Loucy (cell line): ENCODE measurements around the gene VSIG10L.
A peak's percentile ranks its signal among the peaks of the same experiment; 100 is the strongest.

ENCODE experiments used
- H2AFZ ChIP-seq: fragments of 200-600 bp; sonication (generic); 2 replicates; pipeline ENCODE4 v1.6.0; 2016; ENCODE audit warnings: antibody characterized with exemption, mild to moderate bottlenecking, low read length, moderate library complexity
- H3F3A ChIP-seq: fragments of 200-600 bp; 2 replicates; pipeline ENCODE4 v1.6.0; 2016; ENCODE audit warnings: antibody characterized with exemption, low read depth, mild to moderate bottlenecking
- H3K27me3 ChIP-seq: fragments of 200-600 bp; sonication (generic); 2 replicates; pipeline ENCODE4 v1.6.1; 2014; ENCODE audit warnings: low read length, mild to moderate bottlenecking; ENCODE audit not compliant: insufficient read depth, poor library complexity, severe bottlenecking
- H3K36me3 ChIP-seq: fragments of 200-600 bp; sonication (generic); 2 replicates; pipeline ENCODE4 v1.6.1; 2016; ENCODE audit warnings: low read length; ENCODE audit not compliant: insufficient read depth
- H3K4me1 ChIP-seq: fragments of 200-600 bp; sonication (generic); 2 replicates; pipeline ENCODE4 v1.5.1; 2014; ENCODE audit warnings: low read length, mild to moderate bottlenecking; ENCODE audit not compliant: insufficient read depth, poor library complexity, severe bottlenecking
- H3K4me2 ChIP-seq: fragments of 200-600 bp; sonication (generic); 2 replicates; pipeline ENCODE4 v1.6.0; 2014; ENCODE audit warnings: antibody characterized with exemption, low read length, low read depth, mild to moderate bottlenecking; ENCODE audit not compliant: poor library complexity, severe bottlenecking
- H3K4me3 ChIP-seq: fragments of 200-600 bp; sonication (generic); 2 replicates; pipeline ENCODE4 v1.5.1; 2014; ENCODE audit warnings: low read length, mild to moderate bottlenecking, mixed read lengths; ENCODE audit not compliant: poor library complexity, severe bottlenecking
- H3K79me2 ChIP-seq: fragments of 200-600 bp; sonication (generic); 2 replicates; pipeline ENCODE4 v1.6.1; 2014; ENCODE audit warnings: low read length; ENCODE audit not compliant: insufficient read depth
- H3K9ac ChIP-seq: fragments of 200-600 bp; sonication (generic); 2 replicates; pipeline ENCODE4 v1.6.0; 2014; ENCODE audit warnings: mild to moderate bottlenecking, low read depth, low read length, moderate library complexity; ENCODE audit not compliant: poor library complexity, severe bottlenecking
- H3K9me2 ChIP-seq: fragments of 200-600 bp; sonication (generic); replicated peaks from 2 replicates; pipeline ENCODE4 v1.6.1; 2016; ENCODE audit warnings: low read depth, low read length, mixed read lengths
- H3K9me3 ChIP-seq: fragments of 200-600 bp; sonication (generic); 2 replicates; pipeline ENCODE4 v1.6.1; 2014; ENCODE audit warnings: mild to moderate bottlenecking, antibody characterized with exemption, low read length, low read depth; ENCODE audit not compliant: insufficient read depth
- H4K20me1 ChIP-seq: fragments of 200-600 bp; sonication (generic); 2 replicates; pipeline ENCODE4 v1.6.0; 2014; ENCODE audit warnings: antibody characterized with exemption, low read length, mild to moderate bottlenecking; ENCODE audit not compliant: insufficient read depth, poor library complexity, severe bottlenecking
- EZH2phosphoT487 ChIP-seq: fragments of 200-600 bp; IDR thresholded peaks from 2 replicates; pipeline ENCODE4 v1.6.1; 2018; ENCODE audit warnings: antibody characterized with exemption, mild to moderate bottlenecking, moderate library complexity, borderline replicate concordance
- TF ChIP-seq, protein P1 (sequence below): fragments of 200-600 bp; sonication (generic); conservative IDR thresholded peaks from 2 replicates; pipeline ENCODE4 v1.5.1; 2014; ENCODE audit warnings: mild to moderate bottlenecking, antibody characterized with exemption, low read length

The VSIG10L gene

DNA sequence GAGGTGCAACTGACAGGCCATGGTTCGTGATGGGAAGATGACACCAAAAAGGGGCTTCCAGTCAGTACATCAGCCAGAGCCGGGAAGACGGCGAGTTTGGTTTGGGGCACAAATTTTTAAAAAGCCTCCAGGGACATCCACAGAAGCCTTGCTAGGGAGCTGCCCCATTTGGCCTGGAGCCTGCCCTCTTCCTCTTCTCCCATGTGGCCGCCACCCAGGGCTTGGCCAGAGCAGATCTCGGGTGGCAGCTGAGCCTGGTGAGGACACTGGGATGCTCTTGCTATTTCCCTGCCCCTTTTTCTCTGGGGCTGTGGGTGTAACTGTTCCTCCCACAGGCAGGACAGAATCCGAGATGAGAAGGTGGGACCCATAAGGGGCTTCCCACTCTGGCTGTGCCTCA is 16.0 kb upstream of the VSIG10L start:
- H3K4me2 ChIP-seq = no peak overlapping the region
- H4K20me1 ChIP-seq = no peaks in the 10 kb centered on the region
- H3K27me3 ChIP-seq = no peaks in the 10 kb centered on the region
- H3K9ac ChIP-seq = no peak overlapping the region
- 0 out of 2 replicates have a peak, but pooled peaks cover 2% of the 10 kb centered on the region for H3K79me2 ChIP-seq
- peaks cover 16% of the 10 kb centered on the region for H3K4me1 ChIP-seq
- H2AFZ ChIP-seq = no peak overlapping the region
- H3K9me3 ChIP-seq = no peaks in the 10 kb centered on the region
- TF ChIP-seq, protein P1, sequence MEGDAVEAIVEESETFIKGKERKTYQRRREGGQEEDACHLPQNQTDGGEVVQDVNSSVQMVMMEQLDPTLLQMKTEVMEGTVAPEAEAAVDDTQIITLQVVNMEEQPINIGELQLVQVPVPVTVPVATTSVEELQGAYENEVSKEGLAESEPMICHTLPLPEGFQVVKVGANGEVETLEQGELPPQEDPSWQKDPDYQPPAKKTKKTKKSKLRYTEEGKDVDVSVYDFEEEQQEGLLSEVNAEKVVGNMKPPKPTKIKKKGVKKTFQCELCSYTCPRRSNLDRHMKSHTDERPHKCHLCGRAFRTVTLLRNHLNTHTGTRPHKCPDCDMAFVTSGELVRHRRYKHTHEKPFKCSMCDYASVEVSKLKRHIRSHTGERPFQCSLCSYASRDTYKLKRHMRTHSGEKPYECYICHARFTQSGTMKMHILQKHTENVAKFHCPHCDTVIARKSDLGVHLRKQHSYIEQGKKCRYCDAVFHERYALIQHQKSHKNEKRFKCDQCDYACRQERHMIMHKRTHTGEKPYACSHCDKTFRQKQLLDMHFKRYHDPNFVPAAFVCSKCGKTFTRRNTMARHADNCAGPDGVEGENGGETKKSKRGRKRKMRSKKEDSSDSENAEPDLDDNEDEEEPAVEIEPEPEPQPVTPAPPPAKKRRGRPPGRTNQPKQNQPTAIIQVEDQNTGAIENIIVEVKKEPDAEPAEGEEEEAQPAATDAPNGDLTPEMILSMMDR = no peak
- no peak for TF ChIP-seq EZH2phosphoT487
- no peaks in the 10 kb centered on the region for H3K36me3 ChIP-seq
- no peaks in the 10 kb centered on the region for H3K9me2 ChIP-seq
- no peak overlapping the region for H3K4me3 ChIP-seq
- H3F3A ChIP-seq = no peaks in the 10 kb centered on the region

DNA sequence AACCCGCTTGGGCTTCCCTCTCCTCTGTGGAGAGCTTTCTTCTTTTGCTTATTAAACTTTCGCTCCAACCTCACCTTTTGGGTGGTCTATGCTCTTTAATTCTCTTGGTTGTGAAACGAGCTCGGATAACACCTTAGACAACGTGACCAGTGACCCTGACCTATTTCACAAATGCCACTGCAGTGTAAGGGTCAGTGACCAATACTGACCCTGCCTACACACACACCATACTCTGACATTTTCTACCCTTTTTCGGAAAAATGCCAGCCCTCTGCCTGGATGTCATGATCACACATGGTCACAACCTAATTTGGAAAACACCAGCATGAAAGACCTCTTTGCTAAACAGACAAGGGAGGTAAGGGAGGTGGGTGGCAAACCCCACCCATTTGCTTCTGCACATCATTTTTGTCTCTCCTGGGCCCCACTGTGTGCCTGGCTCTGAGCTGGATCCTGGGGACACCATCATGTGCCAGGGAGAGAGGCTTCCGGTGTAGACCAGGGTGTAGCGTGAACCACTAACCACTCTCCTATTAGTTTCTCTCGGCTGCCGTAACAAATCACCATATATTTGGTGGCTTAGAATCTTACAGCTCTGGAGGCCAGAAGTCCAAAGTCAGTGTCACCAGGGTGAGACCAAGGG is 14.3 kb upstream of the VSIG10L start:
- Histone ChIP-seq H3K4me1 (peaks cover 5% of the 10 kb centered on the region), H3F3A (no peaks in the 10 kb centered on the region), H3K36me3 (no peaks in the 10 kb centered on the region), H3K4me2 (no peak overlapping the region), H3K9me2 (no peaks in the 10 kb centered on the region), H3K9ac (no peak overlapping the region), H3K27me3 (no peaks in the 10 kb centered on the region), H2AFZ (no peak overlapping the region), H3K4me3 (no peak overlapping the region), H4K20me1 (no peaks in the 10 kb centered on the region), H3K79me2 (no peaks in the 10 kb centered on the region), H3K9me3 (no peaks in the 10 kb centered on the region)
- TF ChIP-seq, protein P1 = no peak
- TF ChIP-seq EZH2phosphoT487 = no peak

GRCh38 chr19:51354742-51355148 is 12.8 kb upstream of the VSIG10L start:
- H3K27me3 ChIP-seq = no peaks in the 10 kb centered on the region
- peak overlapping the region; percentile 6 for H3K9ac ChIP-seq
- no peaks in the 10 kb centered on the region for H3K9me3 ChIP-seq
- peak overlapping the region; percentile 33 for H3K4me2 ChIP-seq
- no peaks in the 10 kb centered on the region for H3F3A ChIP-seq
- no peaks in the 10 kb centered on the region for H3K9me2 ChIP-seq
- H3K4me1 ChIP-seq = peaks cover 5% of the 10 kb centered on the region
- no peaks in the 10 kb centered on the region for H3K79me2 ChIP-seq
- H4K20me1 ChIP-seq = no peaks in the 10 kb centered on the region
- TF ChIP-seq EZH2phosphoT487 = no peak
- TF ChIP-seq, protein P1 = no peak
- H2AFZ ChIP-seq = no peak overlapping the region
- H3K36me3 ChIP-seq = no peaks in the 10 kb centered on the region
- H3K4me3 ChIP-seq = no peak overlapping the region
